Activated effector memory CD4-positive, alpha-beta T cell treated with anti-CD3 and anti-CD28 coated beads, Interleukin-2, amount 50 U/mL, for 16 hours (primary cell): ENCODE data around the gene SYF2.
A peak's percentile ranks its signal among the peaks of the same experiment; 100 is the strongest.
"Not testable (repeated sequence)": the region's sequence is repeated elsewhere in the genome, so short reads cannot be mapped to it uniquely, and the experiment has no call there.

Experiments
- DNase-seq: peaks from one replicate; pipeline ENCODE4 v3.0.0-alpha.2; 2020

The SYF2 gene

DNA sequence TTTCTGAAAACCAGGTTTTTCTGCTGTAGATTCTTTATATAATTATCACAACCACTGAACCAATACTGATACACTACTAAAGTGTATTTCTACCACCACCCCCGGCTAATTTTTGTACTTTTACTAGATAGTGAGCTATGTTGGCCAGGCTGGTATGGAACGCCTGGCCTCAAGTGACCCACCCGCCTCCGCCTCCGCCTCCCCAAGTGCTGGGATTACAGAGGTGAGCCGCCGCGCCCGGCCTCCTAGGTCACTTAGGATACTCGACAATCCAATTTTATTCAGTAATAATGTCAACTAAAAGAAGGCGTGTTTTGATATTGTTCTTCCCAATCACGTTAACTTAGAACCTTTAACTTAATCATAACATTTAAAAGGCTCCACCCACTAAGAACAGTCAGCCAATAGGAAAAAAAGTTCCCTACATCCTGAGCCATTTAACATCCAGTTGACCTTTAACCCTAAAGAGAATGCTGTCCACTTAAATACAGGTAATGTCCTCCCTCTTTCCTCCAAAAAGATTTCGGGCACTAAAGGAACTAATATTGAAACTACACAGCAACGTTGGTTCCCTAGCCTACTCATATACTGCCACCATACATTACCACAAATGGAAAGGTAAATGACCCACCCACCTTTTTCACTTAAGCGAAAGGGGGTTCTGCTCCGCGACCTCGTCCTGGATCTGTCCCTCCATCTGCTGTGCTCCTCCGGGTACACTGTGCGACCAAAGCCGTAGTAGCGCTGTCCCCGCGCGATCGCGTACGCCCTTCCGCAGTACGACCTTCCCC, 13.7 kb upstream of the SYF2 start:
- DNase-seq, result no peak

DNA sequence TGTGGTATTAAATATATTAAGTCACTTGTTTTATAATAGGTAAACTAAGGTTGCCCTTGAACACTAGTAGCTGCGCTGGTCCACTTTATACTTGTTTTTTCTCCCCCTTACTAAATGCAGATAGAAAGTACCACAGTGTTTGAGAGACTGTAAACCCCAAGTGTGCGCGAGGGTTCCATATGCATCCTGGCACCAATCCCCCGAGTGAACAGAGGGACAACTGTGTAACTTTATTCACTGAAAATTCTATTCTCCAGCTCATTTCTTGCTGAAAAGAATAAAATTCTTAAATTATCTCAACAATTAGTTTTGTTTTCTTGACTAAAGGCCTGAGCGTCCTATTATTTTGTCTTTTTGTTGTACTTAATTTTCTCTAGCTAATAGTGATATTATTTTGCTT, 13.1 kb upstream of the SYF2 start:
- DNase-seq, result no peak

DNA sequence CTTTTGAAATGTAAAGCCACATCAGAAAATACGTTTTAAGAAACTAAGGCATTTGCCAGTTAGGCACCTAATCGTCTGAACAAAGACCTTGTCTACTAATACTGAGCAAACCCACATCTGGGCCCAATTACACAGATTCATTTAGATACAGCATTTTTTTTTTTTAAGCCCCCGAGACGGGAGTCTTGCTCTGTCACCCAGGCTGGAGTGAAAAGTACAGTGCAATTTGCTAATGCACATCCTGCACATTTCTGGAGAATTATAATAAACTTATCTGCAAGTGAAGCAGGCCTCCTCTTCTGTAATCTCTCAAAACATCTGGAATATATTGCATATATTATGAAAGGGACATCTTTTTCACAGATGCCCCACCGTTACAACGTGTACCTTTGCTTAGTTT, 11.6 kb upstream of the SYF2 start:
- no peak for DNase-seq

DNA sequence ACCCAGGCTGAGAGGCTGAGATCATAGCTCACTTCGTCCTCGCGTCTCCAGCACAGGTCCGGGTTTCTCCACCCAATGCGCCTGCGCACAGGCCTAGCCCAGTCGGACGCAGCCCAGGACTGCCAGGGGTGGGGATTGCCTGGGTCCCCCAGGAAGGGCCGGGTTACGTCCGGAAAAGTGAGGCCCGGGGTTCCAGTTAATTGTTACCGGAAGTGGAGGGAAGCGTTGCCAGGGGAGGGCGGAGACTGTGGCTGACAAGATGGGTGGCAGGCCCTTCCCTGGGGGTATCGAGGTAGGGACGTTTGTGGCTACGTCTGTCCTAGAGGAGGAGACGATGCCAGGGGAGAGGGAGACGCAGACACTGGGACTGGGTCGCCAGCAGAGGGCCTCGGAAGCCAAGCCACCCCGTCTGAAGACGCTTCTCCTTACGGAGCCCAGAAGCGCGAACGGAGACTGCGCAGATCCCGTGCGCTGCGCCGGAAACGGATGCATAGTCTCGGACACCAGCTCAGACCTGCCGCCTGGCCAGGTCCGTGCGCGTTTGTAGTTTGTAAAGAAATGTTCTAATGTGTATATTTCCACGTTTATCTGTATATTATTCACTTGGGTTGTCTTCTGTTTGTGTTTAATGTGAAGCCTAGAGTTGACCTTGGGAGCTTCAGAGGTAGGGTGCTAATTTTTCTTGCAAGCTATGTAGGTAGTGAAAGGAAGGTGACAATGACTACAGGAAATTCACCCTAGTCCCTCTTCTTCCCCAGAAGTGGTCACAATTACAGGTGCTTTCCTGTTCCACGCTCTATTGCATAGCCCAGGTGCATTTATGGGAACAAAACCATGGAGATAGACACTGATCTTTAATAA, 7.6 kb upstream of the SYF2 start:
- peak; percentile 95 for DNase-seq

DNA sequence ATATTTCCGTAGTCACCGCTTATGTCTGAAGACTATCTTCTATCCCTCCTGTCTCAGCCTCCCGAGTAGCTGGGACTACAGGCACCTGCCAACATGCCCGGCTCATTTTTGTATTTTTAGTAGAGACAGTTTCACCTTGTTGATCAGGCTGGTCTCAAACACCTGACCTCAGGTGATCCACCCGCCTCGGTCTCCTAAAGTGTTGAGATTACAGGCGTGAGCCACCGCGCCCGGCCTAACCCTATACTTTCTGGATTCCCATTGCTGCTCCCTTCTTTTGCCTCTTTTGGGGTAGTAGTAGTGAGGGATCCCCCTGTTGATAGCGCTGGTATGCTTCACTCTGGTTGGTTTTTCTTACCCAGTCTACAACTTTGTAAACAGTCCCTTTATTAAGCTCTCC, 5.7 kb upstream of the SYF2 start:
- DNase-seq, result no peak

DNA sequence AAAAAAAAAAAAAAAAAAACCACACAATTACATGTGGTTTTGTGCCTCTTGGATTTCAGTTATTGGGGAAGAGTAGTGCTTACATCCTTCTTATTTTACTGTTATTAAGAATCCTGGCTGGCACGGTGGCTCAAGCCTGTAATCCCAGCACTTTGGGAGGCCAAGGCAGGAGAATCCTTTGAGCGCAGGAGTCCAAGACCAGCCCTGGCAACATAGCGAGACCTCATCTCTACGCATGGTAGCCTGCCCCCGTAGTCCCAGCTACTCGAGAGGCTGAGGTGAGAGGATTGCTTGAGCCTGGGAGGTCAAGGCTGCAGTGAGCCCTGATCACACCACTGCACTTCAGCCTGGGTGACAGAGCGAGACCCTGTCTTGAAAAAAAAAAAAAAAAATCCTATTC, 4.0 kb upstream of the SYF2 start:
- not testable (repeated sequence) for DNase-seq

DNA sequence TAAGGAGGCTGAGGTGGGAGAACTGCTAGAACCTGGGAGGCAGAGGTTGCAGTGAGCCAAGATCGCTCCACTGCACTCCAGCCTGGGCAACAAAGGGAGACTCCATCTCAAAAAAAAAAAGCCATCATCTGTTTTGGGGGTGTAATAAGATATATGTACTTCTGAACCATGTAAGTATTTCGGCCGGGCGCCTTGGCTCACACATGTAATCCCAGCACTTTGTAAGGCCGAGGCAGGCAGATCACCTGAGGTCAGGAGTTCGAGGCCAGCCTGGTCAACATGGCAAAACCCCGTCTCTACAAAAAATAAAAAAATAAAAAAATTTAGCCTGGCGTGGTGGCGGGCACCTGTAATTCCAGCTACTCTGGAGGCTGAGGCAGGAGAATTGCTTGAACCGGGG, 3.1 kb upstream of the SYF2 start:
- DNase-seq, result not testable (repeated sequence)

DNA sequence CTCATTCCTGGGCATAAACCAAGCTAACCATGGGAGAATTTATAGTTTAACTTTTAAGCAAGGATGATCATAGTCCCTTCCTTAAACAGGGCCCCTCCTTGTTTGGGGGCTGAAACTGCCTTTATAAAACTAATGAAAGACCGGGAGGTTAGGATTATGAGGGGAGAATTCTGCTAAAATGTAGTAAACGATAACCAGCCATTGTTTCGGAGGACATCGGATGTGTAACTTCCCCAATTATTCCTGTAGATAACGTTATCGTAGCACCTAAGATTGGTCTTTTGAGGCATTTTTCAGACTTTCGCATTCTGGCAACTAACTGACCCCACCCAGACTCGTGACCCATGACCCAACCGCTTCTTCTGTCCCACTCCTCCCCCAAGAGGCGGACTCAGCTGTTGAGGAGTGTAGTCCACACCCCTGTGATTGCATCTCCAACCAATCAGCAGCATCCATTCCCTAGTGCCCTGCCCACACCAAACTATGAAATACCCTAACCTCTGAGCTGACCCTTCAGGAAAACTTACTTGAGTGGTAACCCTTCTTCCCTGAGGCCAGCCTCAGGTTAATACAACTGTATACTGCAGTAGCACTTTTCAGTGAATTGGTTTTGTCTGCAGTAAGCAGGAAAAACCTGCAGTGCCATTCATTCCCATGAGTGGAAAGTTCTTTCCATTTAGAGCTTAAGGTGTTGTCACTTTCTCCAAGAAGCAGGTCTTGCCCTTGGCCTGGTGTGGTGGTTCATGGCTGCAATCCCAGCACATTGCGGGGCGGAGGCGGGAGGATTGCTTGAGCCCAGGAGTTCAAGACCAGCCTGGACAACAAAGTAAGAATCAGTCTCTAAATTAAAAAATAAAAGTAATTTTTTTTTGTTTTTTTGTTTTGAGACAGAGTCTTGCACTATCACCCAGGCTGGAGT, 823 bp upstream of the SYF2 start:
- peak; percentile 82 for DNase-seq

DNA sequence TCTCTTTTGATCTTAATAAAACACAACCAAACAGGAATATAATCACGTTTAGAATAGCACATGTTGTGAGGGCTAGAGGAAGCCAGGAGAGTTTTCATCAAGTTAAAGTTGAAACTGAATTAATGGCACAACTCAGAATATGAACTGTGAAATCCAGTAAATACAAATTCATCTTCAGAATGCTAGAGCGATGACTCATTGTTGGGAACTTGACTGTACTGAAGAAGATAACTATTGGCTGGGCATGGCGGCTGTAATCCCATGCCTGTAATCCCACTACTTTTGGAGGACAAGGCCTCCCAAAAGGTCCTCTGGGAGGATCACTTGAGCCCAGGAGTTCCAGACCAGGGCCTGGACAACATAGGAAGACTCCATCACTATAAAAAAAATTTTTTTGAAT, 8.8 kb downstream of the SYF2 start:
- no peak for DNase-seq

DNA sequence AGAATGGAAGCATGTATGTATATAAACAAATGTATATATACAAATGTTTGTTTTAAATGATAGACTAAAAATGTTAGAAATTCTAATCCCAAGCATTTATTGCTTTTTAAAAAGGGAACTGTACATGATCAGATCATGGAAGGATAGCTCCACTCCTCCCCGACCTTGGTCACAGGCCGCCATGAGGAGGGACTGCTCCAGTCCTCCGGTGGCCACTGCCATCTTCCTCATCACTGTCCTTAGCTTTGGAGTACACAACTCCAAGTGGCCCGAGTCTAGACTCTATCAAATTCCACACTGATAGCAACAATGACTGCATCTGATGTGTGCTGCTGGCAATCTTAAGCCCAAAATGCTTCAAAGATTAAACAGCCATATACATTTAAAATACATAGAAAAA, 9.7 kb downstream of the SYF2 start:
- DNase-seq, result no peak

DNA sequence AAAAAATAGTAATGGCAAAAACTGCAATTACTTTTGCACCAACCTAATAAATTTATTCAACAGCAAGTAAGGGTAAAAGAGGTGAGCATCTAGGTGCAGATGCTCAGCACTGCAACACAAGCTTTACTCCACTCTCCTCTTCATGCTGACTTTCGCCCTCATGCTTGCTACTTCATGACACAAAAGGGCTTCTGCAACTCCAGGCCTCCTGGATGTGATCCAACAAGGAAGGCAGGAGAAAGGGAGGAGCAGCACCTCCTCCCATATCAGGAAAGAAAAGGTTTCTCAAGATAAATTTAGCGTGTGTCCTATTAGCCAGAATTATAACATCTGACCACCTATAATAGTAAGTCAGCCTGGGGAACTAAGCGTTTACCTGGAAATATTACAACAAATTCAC, 11.6 kb downstream of the SYF2 start:
- no peak for DNase-seq

DNA sequence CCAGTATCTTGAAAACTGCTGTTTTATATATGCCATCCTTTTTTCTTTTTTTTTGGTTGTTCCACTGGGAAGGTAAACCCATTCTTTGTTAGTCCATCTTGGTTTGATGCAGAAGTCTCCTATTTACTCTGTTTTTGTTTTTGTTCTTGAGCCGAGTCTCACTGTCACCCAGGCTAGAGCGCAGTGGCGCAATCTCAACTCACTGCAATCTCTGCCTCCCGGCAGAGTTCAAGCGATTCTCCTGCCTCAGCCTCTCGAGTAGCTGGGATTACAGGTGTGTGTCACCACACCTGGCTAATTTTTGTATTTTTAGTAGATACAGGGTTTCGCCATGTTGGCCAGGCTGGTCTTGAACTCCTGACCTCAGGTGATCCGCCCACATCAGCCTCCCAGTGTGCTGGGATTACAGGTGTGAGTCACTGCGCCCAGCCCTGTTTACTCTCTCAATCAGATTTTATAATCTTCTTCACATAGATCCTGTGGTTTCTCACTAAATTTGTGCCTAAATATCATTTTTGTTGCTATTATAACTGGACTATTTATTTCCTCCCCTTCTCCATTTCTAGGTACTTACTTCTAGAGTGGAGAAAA, 12.5 kb downstream of the SYF2 start:
- DNase-seq, result no peak

DNA sequence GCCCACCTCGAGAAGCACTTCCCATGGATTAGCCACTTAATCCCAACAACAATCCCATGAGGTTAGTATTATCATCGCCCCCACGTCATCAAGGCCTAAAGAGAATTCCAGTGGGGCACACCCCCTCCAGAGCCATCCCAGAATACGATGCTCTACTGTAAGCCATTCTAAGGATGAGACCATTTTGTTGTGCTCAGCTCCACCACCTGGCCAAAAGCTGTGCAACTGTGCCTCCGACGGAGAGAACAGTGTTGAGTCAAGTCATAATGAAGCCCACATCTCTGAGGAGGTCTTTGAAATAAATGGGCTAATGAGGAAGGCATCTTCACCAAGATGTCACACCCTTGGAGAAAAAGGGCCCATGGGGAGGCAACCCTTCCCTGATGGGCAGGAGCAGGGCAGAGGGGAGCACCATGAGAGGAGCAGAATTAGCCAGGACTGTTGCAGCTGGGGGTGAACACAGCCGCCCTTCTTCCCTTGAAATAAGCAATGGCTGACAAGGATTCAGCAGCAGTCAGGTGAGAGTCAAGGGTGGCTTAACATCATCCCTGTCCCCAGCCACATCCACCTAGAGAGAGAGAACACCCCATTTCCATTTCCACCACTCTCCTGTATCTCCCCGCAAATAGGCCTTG, 14.6 kb downstream of the SYF2 start:
- DNase-seq, result peak; percentile 36

DNA sequence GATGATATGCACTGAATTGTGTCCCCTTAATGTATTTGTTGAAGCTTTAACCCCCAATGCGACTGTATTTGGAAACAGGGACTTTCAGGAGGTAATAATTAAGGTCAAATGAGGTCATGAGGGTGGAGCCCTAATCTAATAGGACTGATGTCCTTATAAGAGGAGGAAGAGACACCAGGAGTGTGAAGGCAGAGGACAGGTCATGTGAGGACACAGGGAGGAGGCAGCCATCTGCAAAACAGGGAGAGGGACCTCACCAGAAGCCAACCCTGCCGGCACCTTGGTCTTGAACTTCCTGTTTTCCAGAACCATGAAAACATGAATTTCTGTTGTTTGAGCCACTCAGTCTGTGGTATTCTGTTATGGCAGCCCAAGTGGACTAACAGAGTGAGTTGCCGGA, 15.3 kb downstream of the SYF2 start:
- DNase-seq, result peak; percentile 3

DNA sequence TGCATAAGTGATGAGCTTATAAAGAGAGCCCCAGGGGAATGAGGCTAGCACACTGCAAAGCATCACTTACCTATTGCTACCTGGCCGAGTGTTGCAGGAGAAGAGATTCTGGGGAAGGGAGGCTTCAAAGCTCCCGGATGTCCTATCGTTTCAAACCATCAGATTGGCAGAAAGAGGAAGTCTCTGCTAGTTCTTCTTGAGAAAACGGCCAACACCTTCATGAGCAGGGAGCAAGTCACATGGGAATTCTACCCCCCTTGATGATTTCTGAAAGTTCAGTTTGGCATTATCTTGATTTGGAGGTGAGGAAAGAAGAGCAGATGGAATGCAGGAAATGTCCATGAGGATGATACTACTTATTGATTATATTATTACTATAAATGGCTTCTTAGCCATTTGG, 16.2 kb downstream of the SYF2 start:
- DNase-seq, result peak; percentile 10

DNA sequence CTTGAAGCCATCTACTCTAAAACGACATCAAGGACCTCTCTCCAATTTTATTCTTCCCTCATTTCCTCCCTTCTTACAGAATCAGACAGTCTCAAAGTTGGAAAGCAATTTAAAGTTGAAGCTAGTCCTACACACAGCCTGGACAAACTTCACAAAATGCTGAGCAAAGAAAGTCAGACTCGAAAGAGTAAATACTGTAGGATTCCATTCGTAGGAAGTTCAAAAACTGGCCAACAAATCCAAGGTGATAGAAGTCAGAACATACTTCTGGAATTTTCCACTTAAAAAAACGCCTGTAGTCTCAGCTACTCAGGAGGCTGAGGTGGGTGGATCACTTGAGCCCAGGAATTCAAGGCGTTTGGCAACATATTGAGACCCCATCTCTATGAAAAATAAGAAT, 19.6 kb downstream of the SYF2 start:
- DNase-seq, result no peak

DNA sequence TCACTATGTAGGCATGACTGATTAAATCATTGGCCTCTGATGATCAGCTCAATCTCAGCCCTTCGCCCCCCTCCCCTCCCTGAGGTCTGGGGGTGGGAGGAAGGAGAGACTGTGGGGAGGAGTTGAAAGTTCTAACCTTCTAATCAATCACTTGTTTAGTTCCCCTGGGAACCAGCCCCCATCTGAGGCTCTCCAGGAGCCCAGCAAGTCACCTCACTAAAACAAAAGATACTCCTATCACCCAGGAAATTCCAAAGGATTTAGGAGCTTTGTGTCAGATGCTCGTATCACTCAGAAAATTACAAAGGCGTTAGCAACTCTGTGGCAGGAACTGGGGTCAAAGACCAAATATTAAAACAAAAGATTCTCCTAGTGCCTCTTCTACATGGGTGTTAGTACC, 21.6 kb downstream of the SYF2 start:
- DNase-seq, result no peak

DNA sequence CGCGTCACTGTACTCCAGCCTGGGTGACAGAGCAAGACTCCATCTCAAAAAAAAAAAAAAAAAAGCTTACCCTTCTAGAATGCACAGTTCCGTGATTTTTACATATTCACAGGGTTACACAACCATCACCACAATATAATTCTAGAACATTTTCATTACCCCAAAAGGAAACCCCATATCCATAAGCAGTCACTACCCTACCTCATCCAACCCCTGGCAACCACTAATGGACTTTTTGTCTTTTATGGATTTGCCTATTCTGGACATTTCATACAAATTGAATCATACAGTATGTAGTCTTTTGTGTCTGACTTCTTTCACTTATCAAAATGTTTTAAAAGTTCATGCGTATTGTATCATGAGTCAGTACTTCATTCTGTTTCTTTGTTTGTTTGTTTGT, 22.8 kb downstream of the SYF2 start:
- no peak for DNase-seq

DNA sequence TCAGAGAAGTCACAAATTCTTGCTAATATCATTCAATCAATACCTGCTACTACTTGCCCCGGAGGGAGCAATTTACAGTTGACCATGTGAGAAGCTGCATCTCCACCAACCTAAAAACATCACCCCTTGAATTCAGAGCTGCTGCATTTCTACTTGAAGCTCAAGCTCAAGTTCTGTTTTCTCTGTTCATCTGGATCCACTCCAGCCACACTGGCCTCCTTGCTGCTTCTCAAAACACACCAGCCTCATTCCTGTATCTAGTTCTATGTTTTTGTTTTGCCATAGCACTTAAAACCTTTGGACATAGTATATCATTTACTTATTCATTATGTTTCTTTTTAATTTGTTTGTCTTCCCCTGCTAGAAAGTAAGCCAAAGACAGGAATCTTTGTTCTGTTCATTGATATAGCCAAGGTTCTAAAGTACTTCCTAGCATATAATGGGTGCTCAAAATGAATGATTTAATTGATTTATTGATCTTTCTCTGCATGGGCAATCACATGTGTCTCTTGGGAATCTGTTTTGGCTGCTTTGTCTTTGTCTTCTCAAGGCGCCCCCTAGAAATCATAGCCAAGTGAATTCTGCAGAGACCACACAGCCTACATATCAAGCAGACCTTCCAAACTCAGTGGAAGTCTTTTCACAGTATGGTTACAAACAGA, 23.6 kb downstream of the SYF2 start:
- DNase-seq, result no peak

DNA sequence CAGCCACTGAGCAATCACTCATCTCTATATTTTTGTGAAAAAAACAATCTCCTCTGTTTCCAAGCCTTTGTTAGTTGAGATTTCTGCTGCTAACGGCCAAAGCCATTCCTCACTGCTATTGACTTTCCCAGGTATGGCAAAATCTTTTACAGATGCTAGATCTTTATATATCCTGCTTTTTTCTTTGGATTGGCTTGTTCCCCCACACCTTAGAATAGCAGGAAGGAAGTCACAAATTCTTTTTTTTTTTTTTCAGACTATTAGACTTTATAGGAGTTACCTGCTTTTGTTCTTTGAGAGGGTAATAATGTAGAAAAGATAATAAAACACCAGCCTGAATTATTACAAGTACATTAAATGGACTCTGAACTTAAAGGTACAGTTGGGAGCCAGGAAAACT, 24.2 kb downstream of the SYF2 start:
- no peak for DNase-seq

DNA sequence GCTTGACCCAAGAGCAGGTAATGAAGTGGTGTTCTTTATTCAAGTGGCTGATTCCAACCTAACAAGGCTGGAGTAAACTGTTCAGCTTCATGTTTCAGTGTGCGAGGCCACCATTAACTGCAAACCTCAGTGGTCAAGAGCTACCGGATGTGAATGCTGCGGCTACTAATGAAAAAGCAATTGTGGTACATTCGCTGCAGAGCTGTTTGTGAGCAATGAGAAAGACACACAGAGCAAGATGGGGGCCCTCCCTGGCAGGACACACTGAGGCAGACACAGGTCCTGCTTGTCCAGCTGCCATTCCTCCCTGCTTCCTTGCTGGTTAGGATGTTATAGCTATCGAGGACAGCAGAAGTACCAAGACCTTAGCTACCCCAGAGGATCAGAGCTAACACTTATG, 26.1 kb downstream of the SYF2 start:
- DNase-seq, result no peak

DNA sequence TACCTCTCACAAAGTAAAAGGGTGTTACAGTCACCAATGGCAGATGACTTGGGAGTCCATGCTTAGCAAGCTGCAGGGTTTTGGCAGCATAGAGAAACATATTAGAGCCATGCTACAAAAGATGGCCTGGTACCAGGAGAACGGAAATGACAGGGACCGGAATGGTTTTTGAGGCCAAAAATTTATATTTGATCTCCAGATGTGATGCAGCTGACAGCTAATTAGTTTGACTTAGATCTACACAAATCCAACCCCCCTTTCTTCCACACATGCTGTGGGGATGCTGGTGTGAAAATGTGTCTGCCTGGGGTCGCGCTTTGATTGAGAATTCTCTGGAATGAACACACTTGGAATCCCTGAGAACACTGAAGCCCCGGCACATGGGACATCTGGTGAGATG, 26.5 kb downstream of the SYF2 start:
- no peak for DNase-seq
